ACC112 (cell line): ENCODE measurements around the gene KLHL18.
A peak's percentile ranks its signal among the peaks of the same experiment; 100 is the strongest.

Experiments used
- H2AFZ ChIP-seq: fragments of 200-600 bp; sonication (generic); one replicate; pipeline ENCODE4 v1.6.0; 2017; ENCODE audit warnings: antibody characterized with exemption, low read length; ENCODE audit not compliant: unreplicated experiment
- H3K27ac ChIP-seq: fragments of 200-600 bp; sonication (generic); 2 replicates; pipeline ENCODE4 v1.5.1; 2014; ENCODE audit warnings: low read depth, mild to moderate bottlenecking, antibody characterized with exemption, low read length, moderate library complexity
- H3K27me3 ChIP-seq: fragments of 200-600 bp; sonication (generic); 2 replicates; pipeline ENCODE4 v1.6.1; 2014; ENCODE audit warnings: mild to moderate bottlenecking, antibody characterized with exemption, low read length, moderate library complexity, mixed read lengths; ENCODE audit not compliant: insufficient read depth
- H3K36me3 ChIP-seq: fragments of 200-600 bp; sonication (generic); 2 replicates; pipeline ENCODE4 v1.6.1; 2016; ENCODE audit warnings: mild to moderate bottlenecking, antibody characterized with exemption, low read length, moderate library complexity, mixed read lengths; ENCODE audit not compliant: insufficient read depth
- H3K4me1 ChIP-seq: fragments of 200-600 bp; sonication (generic); one replicate; pipeline ENCODE4 v1.6.1; 2016; ENCODE audit warnings: low read length, mixed read lengths; ENCODE audit not compliant: insufficient read depth, unreplicated experiment, control insufficient read depth
- H3K4me3 ChIP-seq: fragments of 200-600 bp; sonication (generic); 2 replicates; pipeline ENCODE4 v1.5.1; 2014; ENCODE audit warnings: mild to moderate bottlenecking, low read depth, low read length
- H3K79me2 ChIP-seq: fragments of 200-600 bp; sonication (generic); one replicate; pipeline ENCODE4 v1.6.0; 2016; ENCODE audit warnings: low read length; ENCODE audit not compliant: control insufficient read depth, unreplicated experiment, insufficient read depth

KLHL18 gene

GRCh38 chr3:47379411-47379899 is 96.7 kb downstream of the KLHL18 start:
- H3K4me3 ChIP-seq = peak overlapping the region; percentile 90
- 0 out of 2 replicates have a peak overlapping the region, but pooled peaks have one; percentile 78 for H3K27ac ChIP-seq
- no peak overlapping the region for H2AFZ ChIP-seq

GRCh38 chr3:47380026-47380600 is 97.4 kb downstream of the KLHL18 start:
- Histone ChIP-seq H3K4me1 (peaks cover 17% of the 10 kb centered on the region), H3K79me2 (peaks cover 44% of the 10 kb centered on the region), H3K27me3 (no peaks in the 10 kb centered on the region), H2AFZ (peak overlapping the region; percentile 26), H3K4me3 (peak overlapping the region; percentile 90), H3K27ac (peak overlapping the region; percentile 78), H3K36me3 (no peaks in the 10 kb centered on the region)

More at GRCh38 chr3:47379411-47379899, 96.7 kb downstream of the KLHL18 start:
- peaks cover 17% of the 10 kb centered on the region for H3K4me1 ChIP-seq
- H3K36me3 ChIP-seq = no peaks in the 10 kb centered on the region
- H3K79me2 ChIP-seq = peaks cover 40% of the 10 kb centered on the region
- H3K27me3 ChIP-seq = no peaks in the 10 kb centered on the region

DNA sequence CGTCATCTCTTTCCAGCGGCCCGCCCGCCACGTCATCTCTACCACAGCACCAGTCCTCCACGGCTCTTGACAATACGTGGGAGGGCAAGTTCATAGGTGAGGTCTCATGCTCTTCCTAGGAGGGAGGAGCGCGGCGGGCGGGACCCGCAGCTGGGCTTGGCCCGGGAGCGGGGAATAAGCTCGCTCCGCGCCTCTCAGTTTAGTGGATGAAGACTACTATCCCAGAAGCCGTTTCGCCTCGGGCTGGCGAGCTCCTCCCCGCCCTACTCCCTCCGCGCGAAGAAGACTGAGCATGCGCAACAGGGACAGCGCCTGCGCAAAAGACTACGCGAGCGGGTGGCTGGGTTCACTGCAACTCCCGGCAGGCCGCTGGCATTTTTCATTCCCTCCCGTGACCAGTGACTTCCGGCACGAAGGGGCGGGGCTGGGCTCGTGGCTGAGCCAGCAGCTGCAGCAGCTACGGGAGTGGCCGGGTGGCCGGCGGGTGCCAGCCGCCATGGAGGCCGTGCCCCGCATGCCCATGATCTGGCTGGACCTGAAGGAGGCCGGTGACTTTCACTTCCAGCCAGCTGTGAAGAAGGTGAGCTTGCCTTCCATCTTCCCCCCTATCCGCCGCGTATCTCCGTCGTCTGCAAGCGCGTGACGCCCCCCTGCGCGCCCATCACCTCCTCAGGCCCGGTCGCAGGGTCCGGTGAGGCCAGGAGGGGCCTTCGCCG is 98.0 kb downstream of the KLHL18 start, which contains the start of gene PTPN23:
Gene PTPN23 (plus strand): TSS at position 421 of the 716 bp plus-strand sequence. CDS start 76 bp downstream, at position 497.
- no peaks in the 10 kb centered on the region for H3K27me3 ChIP-seq
- H3K27ac ChIP-seq = peak within 1 kb of the TSS; percentile 78
- peak within 1 kb of the TSS; percentile 90 for H3K4me3 ChIP-seq
- peaks cover 50% of the 10 kb centered on the region for H3K79me2 ChIP-seq
- no peaks in the 10 kb centered on the region for H3K36me3 ChIP-seq
- H3K4me1 ChIP-seq = peaks cover 17% of the 10 kb centered on the region
- H2AFZ ChIP-seq = peak within 1 kb of the TSS; percentile 75

DNA sequence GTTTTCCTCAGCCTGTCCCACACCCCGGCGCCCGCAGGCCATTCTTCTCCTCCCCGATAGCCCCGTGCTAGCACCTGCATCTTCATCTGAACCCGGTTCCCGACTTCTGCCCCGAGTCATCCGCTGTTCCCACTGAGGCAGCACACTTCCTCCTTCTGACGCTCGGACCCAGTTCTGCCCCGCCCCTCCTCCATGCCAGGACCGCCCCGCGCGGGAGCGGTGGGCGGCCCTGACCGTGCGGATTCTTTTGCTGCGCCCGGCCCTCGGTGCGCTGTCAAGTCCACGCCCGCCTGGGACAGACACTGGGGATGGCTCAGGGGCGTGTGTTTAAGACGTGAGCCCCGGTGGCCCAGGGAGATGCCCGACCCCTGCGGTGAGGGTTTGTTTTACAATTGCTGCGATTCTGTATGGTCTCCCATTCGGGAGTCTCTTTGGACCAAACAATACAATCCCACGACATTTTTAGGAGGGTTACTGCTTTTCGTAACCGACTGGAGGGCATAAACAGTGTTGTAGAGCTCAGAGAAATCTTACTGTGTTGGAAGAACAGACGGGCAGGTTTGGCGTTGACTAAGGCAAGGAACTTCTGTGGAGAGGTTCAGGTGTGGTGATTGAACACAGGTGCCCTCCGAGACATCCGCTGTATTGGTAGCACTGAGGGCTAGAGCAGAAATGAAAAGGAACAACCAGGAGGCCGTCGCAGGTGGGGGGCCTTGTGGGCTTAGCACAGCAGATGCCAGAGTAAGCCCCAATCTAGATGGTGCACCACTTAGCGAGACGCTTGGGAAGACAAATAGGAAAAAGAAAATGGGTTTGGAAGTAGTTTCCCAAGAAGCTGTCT is 98.8 kb downstream of the KLHL18 start:
- H2AFZ ChIP-seq = peak overlapping the region; percentile 75
- peak overlapping the region; percentile 78 for H3K27ac ChIP-seq
- no peaks in the 10 kb centered on the region for H3K36me3 ChIP-seq
- no peaks in the 10 kb centered on the region for H3K27me3 ChIP-seq
- peaks cover 56% of the 10 kb centered on the region for H3K79me2 ChIP-seq
- peak overlapping the region; percentile 90 for H3K4me3 ChIP-seq
- H3K4me1 ChIP-seq = peaks cover 17% of the 10 kb centered on the region

DNA sequence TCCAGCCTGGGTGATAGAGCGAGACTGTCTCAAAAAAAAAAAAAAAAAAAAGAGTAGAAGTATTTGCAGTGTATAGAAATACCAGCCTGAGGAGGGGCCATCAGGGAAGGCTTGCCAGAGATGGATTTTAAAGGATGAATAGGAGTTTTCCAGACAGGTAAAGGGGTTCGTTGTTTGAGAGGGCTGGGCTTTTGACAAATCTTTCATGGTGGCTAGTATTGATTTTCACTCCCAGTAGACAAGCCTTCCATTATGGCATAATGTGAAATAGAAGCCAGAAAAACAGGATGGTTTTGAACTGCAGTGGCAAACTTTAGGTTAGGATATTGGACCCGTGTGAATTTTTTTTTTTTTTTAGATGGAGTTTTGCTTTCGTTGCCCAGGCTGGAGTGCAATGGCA is 101.7 kb downstream of the KLHL18 start:
- peaks cover 12% of the 10 kb centered on the region for H3K4me1 ChIP-seq
- H3K27ac ChIP-seq = no peak overlapping the region
- no peak overlapping the region for H3K4me3 ChIP-seq
- peaks cover 4% of the 10 kb centered on the region; the same call in 1 of the 2 replicates for H3K36me3 ChIP-seq
- H2AFZ ChIP-seq = no peak overlapping the region
- H3K79me2 ChIP-seq = peaks cover 73% of the 10 kb centered on the region
- no peaks in the 10 kb centered on the region for H3K27me3 ChIP-seq

DNA sequence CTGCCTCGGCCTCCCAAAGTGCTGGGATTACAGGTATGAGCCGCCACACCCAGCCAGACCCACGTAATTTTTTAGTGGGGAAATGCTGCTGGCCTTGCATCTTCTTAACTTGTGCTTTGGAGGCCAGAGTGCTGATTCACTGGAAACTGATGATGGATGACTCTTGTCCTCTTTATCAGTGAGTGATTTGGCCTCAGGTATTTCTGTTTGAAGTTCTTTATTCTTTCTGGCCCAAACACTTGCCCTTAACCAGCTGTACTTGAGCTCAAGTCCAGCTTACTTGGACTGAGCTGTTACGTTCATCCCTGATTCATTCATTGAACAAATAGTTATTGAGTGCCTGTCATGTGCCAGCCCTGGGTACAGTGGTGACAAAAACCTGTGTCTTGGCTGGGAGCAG is 102.3 kb downstream of the KLHL18 start:
- H3K4me1 ChIP-seq = peaks cover 8% of the 10 kb centered on the region
- H2AFZ ChIP-seq = no peak overlapping the region
- peaks cover 69% of the 10 kb centered on the region for H3K79me2 ChIP-seq
- H3K36me3 ChIP-seq = peaks cover 4% of the 10 kb centered on the region; the same call in 1 of the 2 replicates
- H3K4me3 ChIP-seq = no peak overlapping the region
- no peak overlapping the region for H3K27ac ChIP-seq
- no peaks in the 10 kb centered on the region for H3K27me3 ChIP-seq

DNA sequence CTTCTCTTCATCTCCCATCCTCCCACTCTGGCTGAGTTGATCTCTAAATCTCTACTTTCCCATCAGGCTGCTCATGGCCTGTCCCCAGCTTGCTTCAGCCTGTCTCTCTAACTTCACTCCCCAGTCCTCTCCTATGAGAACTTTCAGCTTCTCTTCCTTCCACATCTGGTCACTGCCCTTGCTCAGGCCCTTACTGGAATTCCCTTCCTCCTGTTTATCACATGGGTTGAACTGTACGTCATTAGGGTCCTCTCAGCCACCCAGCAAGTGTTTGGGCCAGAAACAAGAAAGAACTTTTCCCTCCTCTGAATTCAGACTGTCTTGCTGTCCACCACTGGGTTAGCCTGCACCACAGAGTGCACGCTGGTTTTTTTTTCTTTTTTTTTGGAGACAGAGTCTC is 103.1 kb downstream of the KLHL18 start:
- no peak overlapping the region for H3K27ac ChIP-seq
- peaks cover 4% of the 10 kb centered on the region; the same call in 1 of the 2 replicates for H3K36me3 ChIP-seq
- no peak overlapping the region for H2AFZ ChIP-seq
- no peak overlapping the region for H3K4me3 ChIP-seq
- peaks cover 8% of the 10 kb centered on the region for H3K4me1 ChIP-seq
- H3K79me2 ChIP-seq = peaks cover 73% of the 10 kb centered on the region
- no peaks in the 10 kb centered on the region for H3K27me3 ChIP-seq

DNA sequence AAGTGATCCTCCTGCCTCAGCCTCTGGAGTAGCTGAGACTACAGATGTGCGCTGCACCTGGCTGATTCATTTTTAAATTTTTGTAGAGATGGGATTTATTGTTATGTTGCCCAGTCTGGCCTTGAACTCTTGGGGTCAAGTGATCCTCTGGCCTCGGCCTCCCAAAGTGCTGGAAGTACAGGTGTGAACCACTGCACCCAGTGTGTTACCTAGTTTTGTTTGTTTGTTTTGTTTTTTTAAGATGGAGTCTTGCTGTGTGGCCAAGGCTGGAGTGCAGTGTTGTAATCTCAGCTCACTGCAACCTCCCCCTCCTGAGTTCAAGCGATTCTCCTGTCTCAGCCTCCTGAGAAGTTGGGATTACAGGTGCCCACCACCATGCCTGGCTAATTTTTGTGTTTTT is 110.2 kb downstream of the KLHL18 start:
- H3K27me3 ChIP-seq = no peaks in the 10 kb centered on the region
- H3K36me3 ChIP-seq = peaks cover 4% of the 10 kb centered on the region; the same call in 1 of the 2 replicates
- peaks cover 69% of the 10 kb centered on the region for H3K79me2 ChIP-seq
- peaks cover 27% of the 10 kb centered on the region for H3K4me1 ChIP-seq
- H3K4me3 ChIP-seq = no peak overlapping the region
- H2AFZ ChIP-seq = no peak overlapping the region
- H3K27ac ChIP-seq = no peak overlapping the region

DNA sequence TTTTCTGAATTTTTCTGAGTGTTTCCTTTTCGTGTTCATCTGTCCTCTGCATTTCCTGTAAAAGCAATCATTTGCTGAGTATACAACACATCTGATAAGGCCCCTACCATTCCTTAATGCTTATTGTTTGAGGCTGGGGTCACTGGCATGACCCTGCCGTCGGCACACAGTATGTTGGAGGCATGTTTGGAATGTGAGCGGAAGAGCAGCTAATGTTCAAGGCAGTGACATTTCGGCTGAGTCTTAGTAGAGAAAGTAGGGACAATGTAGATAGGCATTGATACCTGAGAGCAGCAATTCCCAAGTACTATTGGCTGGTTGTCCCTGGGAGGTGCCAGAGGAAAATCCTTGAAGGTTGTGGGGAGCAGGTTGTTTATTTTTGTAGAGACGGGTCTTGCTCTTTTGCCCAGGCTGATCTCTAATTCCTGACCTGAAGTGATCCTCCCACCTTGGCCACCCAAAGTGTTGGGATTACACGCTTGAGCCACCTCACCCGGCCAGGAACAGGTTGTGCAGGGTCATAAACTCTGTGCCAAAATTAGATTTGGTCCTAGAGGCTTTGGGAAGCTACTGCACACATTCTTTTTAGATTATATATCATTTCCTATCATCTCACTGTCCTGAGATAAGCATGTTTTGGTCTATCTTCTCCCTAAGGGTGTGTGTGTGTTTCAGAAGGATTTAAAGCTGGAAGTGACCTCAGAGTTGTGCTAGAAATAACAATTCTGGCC is 111.6 kb downstream of the KLHL18 start:
- no peaks in the 10 kb centered on the region for H3K27me3 ChIP-seq
- H3K4me1 ChIP-seq = peaks cover 27% of the 10 kb centered on the region
- H2AFZ ChIP-seq = no peak overlapping the region
- H3K36me3 ChIP-seq = no peaks in the 10 kb centered on the region
- peaks cover 60% of the 10 kb centered on the region for H3K79me2 ChIP-seq
- H3K4me3 ChIP-seq = peak overlapping the region; percentile 52; the same call in 1 of the 2 replicates
- H3K27ac ChIP-seq = peak overlapping the region; percentile 58

DNA sequence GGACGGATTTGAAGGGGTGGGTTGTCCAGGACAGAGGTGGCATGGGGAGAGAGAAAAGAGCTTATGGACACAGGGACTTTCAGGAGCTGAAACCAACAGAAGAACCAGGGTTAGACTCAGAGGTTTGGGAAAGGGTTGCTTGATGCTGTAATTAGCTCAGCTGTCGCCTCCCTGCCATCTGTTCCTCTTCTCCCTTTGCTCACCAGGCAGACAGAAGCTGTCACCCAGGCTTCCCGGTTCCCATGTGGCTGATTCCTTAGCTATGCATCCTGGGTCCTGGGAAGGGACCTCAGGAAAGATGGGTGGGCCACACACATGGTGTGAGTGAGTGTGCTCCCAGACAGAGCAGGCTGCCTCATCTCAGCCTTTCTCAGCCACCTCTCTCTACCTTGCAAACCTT is 112.1 kb downstream of the KLHL18 start:
- no peaks in the 10 kb centered on the region for H3K36me3 ChIP-seq
- H3K27ac ChIP-seq = peak overlapping the region; percentile 58
- H3K79me2 ChIP-seq = peaks cover 60% of the 10 kb centered on the region
- peaks cover 27% of the 10 kb centered on the region for H3K4me1 ChIP-seq
- no peak overlapping the region for H2AFZ ChIP-seq
- no peaks in the 10 kb centered on the region for H3K27me3 ChIP-seq
- no peak overlapping the region for H3K4me3 ChIP-seq
